Hepatocyte (in vitro differentiated cells): ENCODE results near the gene MND1. TPM values are rescaled to one million over a fixed set of nuclear protein-coding genes. Genes with fewer than 3 reads are reported as not detected.
A peak's percentile ranks its signal among the peaks of the same experiment; 100 is the strongest.

ENCODE experiments used
- DNase-seq: peaks from one replicate; pipeline ENCODE4 v3.0.0-alpha.2; 2016; ENCODE audit warnings: low spot score
- H2AFZ ChIP-seq: fragments of 200-600 bp; sonication (generic); 2 replicates; pipeline ENCODE4 v1.6.0; 2016; ENCODE audit warnings: antibody characterized with exemption, mild to moderate bottlenecking
- H3K27ac ChIP-seq: fragments of 200-600 bp; sonication (generic); 2 replicates; pipeline ENCODE4 v1.5.1; 2016; ENCODE audit warnings: mild to moderate bottlenecking
- H3K27me3 ChIP-seq: fragments of 200-600 bp; sonication (generic); 2 replicates; pipeline ENCODE4 v1.6.1; 2016
- H3K36me3 ChIP-seq: fragments of 200-600 bp; sonication (generic); replicated peaks from 2 replicates; pipeline ENCODE4 v1.5.1; 2016; ENCODE audit warnings: low read depth; ENCODE audit not compliant: insufficient read depth
- H3K4me1 ChIP-seq: fragments of 200-600 bp; sonication (generic); 2 replicates; pipeline ENCODE4 v1.5.1; 2016; ENCODE audit warnings: mild to moderate bottlenecking, moderate library complexity; ENCODE audit not compliant: insufficient read depth
- H3K4me2 ChIP-seq: fragments of 200-600 bp; sonication (generic); 2 replicates; pipeline ENCODE4 v1.6.0; 2016
- H3K4me3 ChIP-seq: fragments of 200-600 bp; sonication (generic); 2 replicates; pipeline ENCODE4 v1.5.1; 2016; ENCODE audit warnings: mild to moderate bottlenecking
- H3K79me2 ChIP-seq: fragments of 200-600 bp; sonication (generic); 2 replicates; pipeline ENCODE4 v1.6.0; 2017; ENCODE audit warnings: mild to moderate bottlenecking
- H3K9me2 ChIP-seq: fragments of 200-600 bp; sonication (generic); replicated peaks from 2 replicates; pipeline ENCODE4 v1.6.0; 2017; ENCODE audit warnings: mild to moderate bottlenecking; ENCODE audit not compliant: insufficient read depth
- H3K9me3 ChIP-seq: fragments of 200-600 bp; sonication (generic); 2 replicates; pipeline ENCODE4 v1.5.1; 2016; ENCODE audit warnings: low read depth, mild to moderate bottlenecking
- H4K20me1 ChIP-seq: fragments of 200-600 bp; sonication (generic); 2 replicates; pipeline ENCODE4 v1.6.0; 2016; ENCODE audit warnings: mild to moderate bottlenecking; ENCODE audit not compliant: insufficient read depth, poor library complexity, severe bottlenecking
- EZH2 ChIP-seq: fragments of 200-600 bp; sonication (generic); IDR thresholded peaks from 2 replicates; pipeline ENCODE4 v1.6.1; 2016; ENCODE audit warnings: antibody characterized with exemption, mild to moderate bottlenecking, borderline replicate concordance
- EZH2phosphoT487 ChIP-seq: fragments of 200-600 bp; sonication (generic); IDR thresholded peaks from one replicate; pipeline ENCODE4 v1.6.1; 2018; ENCODE audit warnings: antibody characterized with exemption, mild to moderate bottlenecking, low read depth, moderate library complexity; ENCODE audit not compliant: unreplicated experiment, severe bottlenecking
- WGBS: methylation state at CpG from one replicate; pipeline ENCODE4 v1.1.6; 2016; ENCODE audit warnings: low lambda C conversion rate; ENCODE audit errors: missing lambda C conversion rate; 5-methylcytosine and 5-hydroxymethylcytosine counted together
- polyA plus RNA-seq: library from polyadenylated mRNA; unstranded; fragments of >200 nt; fragmentation: Nextera tagmentation; extraction: Ambion mirVana; gene quantifications from 2 replicates; pipeline ENCODE4 v1.2.1, GENCODE V29; 2016
- total RNA-seq: library from RNA; depleted of rRNA; stranded (reverse); fragments of >200 nt; gene quantifications from 2 replicates; pipeline ENCODE4 v1.2.3, GENCODE V29; 2014
- TF ChIP-seq, protein P1 (sequence below): fragments of 200-600 bp; sonication (generic); IDR thresholded peaks from 2 replicates; pipeline ENCODE4 v1.5.1; 2016; ENCODE audit warnings: antibody characterized with exemption, mild to moderate bottlenecking; ENCODE audit not compliant: poor library complexity

MND1 gene
- total and polyA plus RNA-seq, 2 experiments from 2014 or later, result 2.2 to 4.3 TPM

GRCh38 chr4:153342751-153343552, 1.5 kb upstream of the MND1 start:
- Histone ChIP-seq H3K4me3 (no peak overlapping the region), H3K9me2 (no peaks in the 10 kb centered on the region), H4K20me1 (no peaks in the 10 kb centered on the region), H3K4me1 (no peaks in the 10 kb centered on the region), H3K9me3 (no peaks in the 10 kb centered on the region), H3K36me3 (no peaks in the 10 kb centered on the region), H3K27me3 (no peaks in the 10 kb centered on the region), H3K79me2 (no peaks in the 10 kb centered on the region), H3K4me2 (no peak overlapping the region), H2AFZ (no peak overlapping the region), H3K27ac (no peak overlapping the region)
- no peak for TF ChIP-seq EZH2
- no peak for TF ChIP-seq EZH2phosphoT487
- TF ChIP-seq, protein P1, sequence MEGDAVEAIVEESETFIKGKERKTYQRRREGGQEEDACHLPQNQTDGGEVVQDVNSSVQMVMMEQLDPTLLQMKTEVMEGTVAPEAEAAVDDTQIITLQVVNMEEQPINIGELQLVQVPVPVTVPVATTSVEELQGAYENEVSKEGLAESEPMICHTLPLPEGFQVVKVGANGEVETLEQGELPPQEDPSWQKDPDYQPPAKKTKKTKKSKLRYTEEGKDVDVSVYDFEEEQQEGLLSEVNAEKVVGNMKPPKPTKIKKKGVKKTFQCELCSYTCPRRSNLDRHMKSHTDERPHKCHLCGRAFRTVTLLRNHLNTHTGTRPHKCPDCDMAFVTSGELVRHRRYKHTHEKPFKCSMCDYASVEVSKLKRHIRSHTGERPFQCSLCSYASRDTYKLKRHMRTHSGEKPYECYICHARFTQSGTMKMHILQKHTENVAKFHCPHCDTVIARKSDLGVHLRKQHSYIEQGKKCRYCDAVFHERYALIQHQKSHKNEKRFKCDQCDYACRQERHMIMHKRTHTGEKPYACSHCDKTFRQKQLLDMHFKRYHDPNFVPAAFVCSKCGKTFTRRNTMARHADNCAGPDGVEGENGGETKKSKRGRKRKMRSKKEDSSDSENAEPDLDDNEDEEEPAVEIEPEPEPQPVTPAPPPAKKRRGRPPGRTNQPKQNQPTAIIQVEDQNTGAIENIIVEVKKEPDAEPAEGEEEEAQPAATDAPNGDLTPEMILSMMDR, result no peak
- DNase-seq, result no peak
- 94% methylated on average over 6 of the region's 6 CpGs for WGBS

DNA sequence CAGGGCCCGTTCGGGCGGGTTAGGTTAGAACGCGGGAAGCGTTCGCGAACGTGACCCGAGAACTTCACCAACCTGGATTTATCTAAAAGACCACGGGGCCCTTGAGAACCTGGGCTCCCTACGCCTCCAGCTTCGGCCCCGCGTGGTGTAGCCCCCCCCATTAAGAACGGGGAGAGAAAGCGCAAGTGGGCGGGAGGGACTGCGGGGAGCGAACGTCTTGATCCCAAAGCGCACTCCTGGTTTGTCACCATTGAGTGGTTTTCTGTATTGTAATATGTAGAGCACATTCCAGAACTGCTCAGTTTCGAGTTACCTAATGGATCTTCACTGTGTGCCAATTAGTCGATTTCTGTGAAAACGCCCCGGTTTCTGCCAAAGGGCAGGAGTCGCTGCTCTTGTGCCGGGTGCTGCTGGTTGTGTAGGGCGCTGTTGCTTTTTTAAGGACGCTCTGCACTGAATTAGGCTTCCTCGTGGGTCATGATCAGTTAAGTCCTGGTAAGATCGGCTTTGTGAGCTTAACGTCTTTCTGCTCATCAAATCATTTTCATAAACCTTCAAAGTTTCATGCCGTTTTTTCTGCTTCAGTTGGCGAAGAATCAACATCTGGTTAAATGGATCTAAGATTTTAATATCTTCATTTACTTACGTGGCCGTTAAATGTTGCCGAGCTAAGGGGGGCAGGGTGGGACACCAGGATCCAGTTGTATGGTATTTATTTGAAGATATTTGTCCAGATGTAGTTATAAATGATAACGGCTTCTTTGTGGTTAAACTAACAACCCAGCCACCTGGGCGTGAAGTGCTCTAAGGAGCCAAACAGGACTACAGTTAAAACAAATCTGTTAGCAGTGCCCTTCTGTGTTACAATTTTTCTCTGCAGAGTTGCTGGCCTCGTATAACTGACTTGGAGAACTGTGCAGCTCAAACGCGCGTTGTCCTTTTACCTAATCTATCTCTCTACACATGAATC, 809 bp downstream of the MND1 start:
- no peaks in the 10 kb centered on the region for H3K27me3 ChIP-seq
- H4K20me1 ChIP-seq, result no peaks in the 10 kb centered on the region
- peak overlapping the region; percentile 13 for H3K27ac ChIP-seq
- H3K9me2 ChIP-seq, result no peaks in the 10 kb centered on the region
- no peaks in the 10 kb centered on the region for H3K9me3 ChIP-seq
- H3K4me3 ChIP-seq, result peak overlapping the region; percentile 71
- H2AFZ ChIP-seq, result peak overlapping the region; percentile 69
- peak overlapping the region; percentile 97 for H3K4me2 ChIP-seq
- H3K79me2 ChIP-seq, result no peaks in the 10 kb centered on the region
- H3K36me3 ChIP-seq, result no peaks in the 10 kb centered on the region
- DNase-seq, result peak; percentile 40
- 2% methylated on average over 43 of the region's 44 CpGs for WGBS
- H3K4me1 ChIP-seq, result no peaks in the 10 kb centered on the region
- TF ChIP-seq, protein P1, result no peak
- TF ChIP-seq EZH2, result no peak
- TF ChIP-seq EZH2phosphoT487, result no peak

- no peaks in the 10 kb centered on the region for H3K79me2 ChIP-seq
- H3K9me3 ChIP-seq, result no peaks in the 10 kb centered on the region
- WGBS, result 69% methylated on average over 2 of the region's 2 CpGs
- H3K27ac ChIP-seq, result no peak overlapping the region
- TF ChIP-seq EZH2, result no peak
- TF ChIP-seq, protein P1, result no peak
- TF ChIP-seq EZH2phosphoT487, result no peak
- no peaks in the 10 kb centered on the region for H3K4me1 ChIP-seq
- no peaks in the 10 kb centered on the region for H3K36me3 ChIP-seq
- no peaks in the 10 kb centered on the region for H3K9me2 ChIP-seq
- H2AFZ ChIP-seq, result peak overlapping the region; percentile 69
- peak overlapping the region; percentile 97 for H3K4me2 ChIP-seq
- DNase-seq, result no peak
- H3K4me3 ChIP-seq, result no peak overlapping the region
- H4K20me1 ChIP-seq, result no peaks in the 10 kb centered on the region
- H3K27me3 ChIP-seq, result no peaks in the 10 kb centered on the region
Measured at GRCh38 chr4:153346031-153346430, 1.5 kb downstream of the MND1 start.
